Gastrocnemius medialis (tissue), 4 donors: ENCODE measurements around the gene MTMR12. TPM values are rescaled to one million over a fixed set of nuclear protein-coding genes. Genes with fewer than 3 reads are reported as not detected.

Experiments
- ATAC-seq, 2 donors: fragments of 150-250 bp; one replicate each; pipeline ENCODE4 v1.9.1; 2016
- DNase-seq, 2 donors: peaks; one replicate each; pipeline ENCODE4 v3.0.0-alpha.2; 2019
- H3K27ac ChIP-seq, 4 donors: fragments of 200-600 bp; sonication (generic); 1 replicate in 1 of 4; 2 replicates in 3 of 4; pipeline ENCODE4 v1.5.1; 2016 to 2018; ENCODE audit warnings: mild to moderate bottlenecking in 2 of 4, moderate library complexity in 1 of 4
- H3K27me3 ChIP-seq, 3 donors: fragments of 200-600 bp; sonication (generic) in 2 of 3; 1 replicate in 1 of 3; 2 replicates in 2 of 3; pipeline versions ENCODE4 v1.5.1 to v1.6.0; 2016 to 2019; ENCODE audit warnings: mild to moderate bottlenecking in 1 of 3, moderate library complexity in 1 of 3
- H3K36me3 ChIP-seq, 2 donors: fragments of 200-600 bp; sonication (generic) in 1 of 2; one replicate each; pipeline ENCODE4 v1.5.1; 2017 to 2018
- H3K4me1 ChIP-seq, 2 donors: fragments of 200-600 bp; sonication (generic) in 1 of 2; one replicate each; pipeline ENCODE4 v1.5.1; 2016 to 2017; ENCODE audit warnings: mild to moderate bottlenecking in 2 of 2
- H3K4me3 ChIP-seq, 4 donors: fragments of 200-600 bp; sonication (generic) in 3 of 4; 1 replicate in 1 of 4; 2 replicates in 3 of 4; pipeline ENCODE4 v1.5.1; 2016 to 2019; ENCODE audit warnings: mild to moderate bottlenecking in 2 of 4
- H3K9me3 ChIP-seq, 3 donors: fragments of 200-600 bp; sonication (generic) in 2 of 3; 1 replicate in 1 of 3; 2 replicates in 2 of 3; pipeline ENCODE4 v1.5.1; 2016 to 2019
- POLR2A ChIP-seq, 2 donors: fragments of 450-650 bp; IDR thresholded peaks; one replicate each; pipeline ENCODE4 v1.6.1; 2017; ENCODE audit warnings: antibody characterized with exemption in 2 of 2, mild to moderate bottlenecking in 2 of 2, moderate library complexity in 2 of 2
- in situ Hi-C, 4 donors: fragments of 200-750 bp; cut with MboI; loops; one replicate each; pipeline versions ENCODE4 v1.15.0 to v1.8.0; 2017; ENCODE audit warnings: low sequenced_read_pairs in 4 of 4
- intact Hi-C: fragments of 100-400 bp; cut with DNase I; formaldehyde crosslinking; loops from one replicate; pipeline ENCODE4 v1.15.1; 2023; ENCODE audit warnings: low total_unique reads
- total RNA-seq, 4 donors: library from RNA; depleted of rRNA; stranded (reverse); fragments of >200 nt; gene quantifications; one replicate each; pipeline versions ENCODE4 v1.1.0 to v1.2.3, GENCODE V29; 2016
- TF ChIP-seq, protein P1 (sequence below), 5 experiments: fragments of 450-650 bp in 3 of 5; fragments of 200-600 bp in 2 of 5; sonication (generic) in 2 of 5; IDR thresholded peaks in 4 of 5; conservative IDR thresholded peaks in 1 of 5; 1 replicate in 4 of 5; 2 replicates in 1 of 5; pipeline ENCODE4 v1.5.1; 2016 to 2019; ENCODE audit warnings: antibody characterized with exemption in 5 of 5, mild to moderate bottlenecking in 3 of 5, moderate library complexity in 3 of 5

Gene MTMR12
- total RNA-seq, 4 donors from 2014 or later, result 6.4 to 11.5 (median 10.6) TPM

DNA sequence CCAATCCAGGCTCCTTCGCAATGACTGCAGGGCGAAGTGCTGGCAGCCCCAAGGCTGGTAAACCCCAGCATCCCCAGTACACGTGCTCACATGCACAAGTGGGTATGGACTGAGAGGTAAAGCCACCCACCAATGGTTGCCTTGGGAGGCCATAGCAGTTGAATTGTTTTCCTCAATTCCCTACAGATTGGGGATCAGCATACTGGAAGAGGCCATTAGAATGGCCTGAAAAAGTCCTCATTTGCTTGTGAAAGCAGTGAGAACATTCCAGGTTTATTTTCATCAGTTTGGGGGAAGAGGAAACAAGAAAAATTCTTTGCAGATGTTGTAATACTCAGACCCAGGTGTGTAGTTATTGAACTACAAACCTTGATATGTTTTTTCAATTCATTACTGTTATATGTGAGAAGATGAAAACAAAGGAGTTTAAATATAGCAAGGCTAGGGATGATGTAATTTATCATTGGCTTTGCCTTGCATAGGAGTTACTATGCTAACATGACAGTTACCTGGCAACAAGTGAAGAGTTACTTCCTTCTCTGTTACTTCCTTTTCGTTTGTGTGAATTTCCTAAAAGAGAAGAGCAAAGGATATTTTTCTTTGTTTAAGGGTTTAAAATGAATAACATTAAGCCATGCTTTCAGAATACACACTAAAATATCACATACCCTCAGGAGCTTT lies 36.4 kb downstream of the MTMR12 start:
- H3K27ac ChIP-seq, result peak overlapping the region in 3 of 4 donors; percentile 45 to 64 (median 64)
- in situ Hi-C loops (no loop called here), intact Hi-C loops (no loop called here)
- peaks cover 9 to 40% of the 10 kb centered on the region in 2 donors for H3K4me1 ChIP-seq
- no peak for TF ChIP-seq POLR2A (IDR thresholded peaks at IDR 0.05)
- TF ChIP-seq, protein P1, sequence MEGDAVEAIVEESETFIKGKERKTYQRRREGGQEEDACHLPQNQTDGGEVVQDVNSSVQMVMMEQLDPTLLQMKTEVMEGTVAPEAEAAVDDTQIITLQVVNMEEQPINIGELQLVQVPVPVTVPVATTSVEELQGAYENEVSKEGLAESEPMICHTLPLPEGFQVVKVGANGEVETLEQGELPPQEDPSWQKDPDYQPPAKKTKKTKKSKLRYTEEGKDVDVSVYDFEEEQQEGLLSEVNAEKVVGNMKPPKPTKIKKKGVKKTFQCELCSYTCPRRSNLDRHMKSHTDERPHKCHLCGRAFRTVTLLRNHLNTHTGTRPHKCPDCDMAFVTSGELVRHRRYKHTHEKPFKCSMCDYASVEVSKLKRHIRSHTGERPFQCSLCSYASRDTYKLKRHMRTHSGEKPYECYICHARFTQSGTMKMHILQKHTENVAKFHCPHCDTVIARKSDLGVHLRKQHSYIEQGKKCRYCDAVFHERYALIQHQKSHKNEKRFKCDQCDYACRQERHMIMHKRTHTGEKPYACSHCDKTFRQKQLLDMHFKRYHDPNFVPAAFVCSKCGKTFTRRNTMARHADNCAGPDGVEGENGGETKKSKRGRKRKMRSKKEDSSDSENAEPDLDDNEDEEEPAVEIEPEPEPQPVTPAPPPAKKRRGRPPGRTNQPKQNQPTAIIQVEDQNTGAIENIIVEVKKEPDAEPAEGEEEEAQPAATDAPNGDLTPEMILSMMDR (IDR thresholded peaks at IDR 0.05 in 4 of 5, conservative IDR thresholded peaks at IDR 0.05 in 1 of 5), result no peak
- H3K4me3 ChIP-seq, result no peak overlapping the region
- no peaks in the 10 kb centered on the region for H3K9me3 ChIP-seq
- ATAC-seq, result peak; percentile 60 to 73
- peaks cover 0 to 32% of the 10 kb centered on the region in 2 donors for H3K36me3 ChIP-seq
- H3K27me3 ChIP-seq, result no peaks in the 10 kb centered on the region
- no peak for DNase-seq

DNA sequence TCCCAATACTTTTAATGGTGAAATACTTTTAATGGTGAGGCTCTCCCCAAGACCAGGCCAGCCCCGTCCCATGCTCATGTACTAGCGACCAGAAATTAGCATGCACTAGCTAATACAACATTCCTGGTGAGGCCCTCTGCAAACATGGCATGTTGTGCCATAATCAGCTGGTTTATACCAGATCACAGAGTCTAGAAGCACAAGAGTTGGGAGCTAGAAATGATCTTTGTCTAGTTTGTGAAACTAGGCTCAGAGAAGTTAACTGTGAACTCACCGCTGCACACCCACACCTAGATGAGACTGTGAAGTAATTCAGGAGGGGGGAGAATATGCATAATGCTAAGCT lies 37.4 kb downstream of the MTMR12 start:
- in situ Hi-C loops, result no loop called here
- peaks cover 0 to 41% of the 10 kb centered on the region in 2 donors for H3K36me3 ChIP-seq
- H3K27ac ChIP-seq, result peak overlapping the region; percentile 4 to 64 (median 54)
- intact Hi-C loops, result no loop called here
- ATAC-seq (no peak), DNase-seq (no peak)
- H3K4me1 ChIP-seq, result peaks cover 9 to 35% of the 10 kb centered on the region in 2 donors
- no peak for TF ChIP-seq POLR2A (IDR thresholded peaks at IDR 0.05)
- TF ChIP-seq, protein P1 (IDR thresholded peaks at IDR 0.05 in 4 of 5, conservative IDR thresholded peaks at IDR 0.05 in 1 of 5), result no peak
- no peaks in the 10 kb centered on the region for H3K27me3 ChIP-seq
- no peak overlapping the region for H3K4me3 ChIP-seq
- no peaks in the 10 kb centered on the region for H3K9me3 ChIP-seq

DNA sequence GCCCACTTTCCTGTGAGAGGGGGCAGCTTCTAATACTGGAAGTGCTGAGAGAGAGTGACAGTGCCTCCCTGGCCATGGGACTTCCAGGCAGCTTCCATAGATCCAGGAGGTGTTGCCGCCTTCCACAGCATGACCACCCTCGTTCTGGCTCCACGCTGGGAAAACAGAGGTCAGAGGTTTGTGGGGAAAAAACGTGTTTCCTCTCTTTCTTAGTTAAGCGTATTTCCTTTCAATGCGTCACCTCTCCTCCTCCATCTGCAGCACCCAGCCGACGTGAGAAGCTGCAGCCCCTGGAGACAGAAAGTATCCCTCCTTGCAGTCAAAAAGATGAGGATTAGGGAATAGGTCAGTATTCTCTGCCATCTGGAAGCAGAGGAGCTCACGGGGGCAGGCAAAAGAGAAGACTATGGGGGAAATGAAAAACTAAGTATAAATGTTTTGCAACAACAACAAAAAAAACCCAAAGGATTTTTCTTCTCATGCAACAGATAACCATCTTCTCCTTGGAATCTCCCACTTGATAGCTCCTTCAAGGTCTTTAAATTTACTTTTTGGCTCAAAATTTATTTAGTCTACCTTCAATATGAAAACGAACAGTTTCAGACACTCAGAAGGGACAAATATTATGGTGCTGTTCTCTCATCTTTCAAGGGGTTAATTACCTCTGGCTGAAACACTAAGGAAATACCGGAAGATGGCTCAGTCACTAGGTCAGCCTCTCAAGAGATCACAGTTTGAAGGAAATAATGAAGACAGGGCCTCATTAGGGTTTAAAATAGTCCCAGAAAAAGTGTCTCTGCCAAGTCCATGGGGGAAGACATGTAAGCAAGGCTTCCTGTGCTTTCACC lies 38.0 kb downstream of the MTMR12 start:
- TF ChIP-seq, protein P1 (IDR thresholded peaks at IDR 0.05 in 4 of 5, conservative IDR thresholded peaks at IDR 0.05 in 1 of 5), result no peak
- no peak for TF ChIP-seq POLR2A (IDR thresholded peaks at IDR 0.05)
- H3K4me1 ChIP-seq, result peaks cover 9 to 33% of the 10 kb centered on the region in 2 donors
- intact Hi-C loops (no loop called here), in situ Hi-C loops (no loop called here)
- H3K27me3 ChIP-seq, result no peaks in the 10 kb centered on the region
- ATAC-seq (peak in 1 of 2 donors; percentile 17), DNase-seq (no peak)
- H3K27ac ChIP-seq, result peak overlapping the region; percentile 4 to 64 (median 54)
- H3K4me3 ChIP-seq, result no peak overlapping the region
- H3K9me3 ChIP-seq, result no peaks in the 10 kb centered on the region
- H3K36me3 ChIP-seq, result peaks cover 0 to 46% of the 10 kb centered on the region in 2 donors

DNA sequence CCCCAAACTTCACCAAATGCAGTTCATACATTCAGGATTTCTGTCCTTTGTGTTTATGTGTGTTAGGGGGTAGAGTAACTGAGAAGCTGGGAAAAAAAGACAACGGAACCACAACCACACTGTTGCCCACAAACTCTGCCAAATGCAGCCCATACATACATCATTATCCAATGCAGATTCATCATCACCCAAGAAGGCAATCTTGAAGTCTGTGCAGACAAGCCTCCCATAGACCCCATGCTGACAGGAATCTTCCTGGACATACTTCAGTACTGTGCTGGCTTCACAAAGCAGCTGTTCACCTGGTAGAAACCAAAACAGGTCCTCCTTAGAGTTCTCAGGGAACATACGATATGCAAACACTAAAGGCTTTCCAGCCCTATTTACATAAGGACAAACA lies 38.9 kb downstream of the MTMR12 start:
- in situ Hi-C loops (no loop called here), intact Hi-C loops (no loop called here)
- Histone ChIP-seq H3K9me3 (no peaks in the 10 kb centered on the region), H3K36me3 (peaks cover 0 to 55% of the 10 kb centered on the region in 2 donors), H3K4me3 (no peak overlapping the region), H3K27ac (peak overlapping the region in 2 of 4 donors; percentile 26 to 64), H3K27me3 (no peaks in the 10 kb centered on the region), H3K4me1 (peaks cover 9 to 31% of the 10 kb centered on the region in 2 donors)
- no peak for DNase-seq
- no peak for ATAC-seq
- TF ChIP-seq, protein P1 (IDR thresholded peaks at IDR 0.05 in 4 of 5, conservative IDR thresholded peaks at IDR 0.05 in 1 of 5), result no peak
- no peak for TF ChIP-seq POLR2A (IDR thresholded peaks at IDR 0.05)
